OCI-LY7 (cell line): Measurements from ENCODE around the gene FOXE1.

Experiments
- EZH2phosphoT487 ChIP-seq: fragments of 200-600 bp; sonication (generic); IDR thresholded peaks from 2 replicates; pipeline ENCODE4 v1.6.1; 2018; ENCODE audit warnings: low read depth, borderline replicate concordance, mild to moderate bottlenecking, mixed run types, antibody characterized with exemption, low read length, moderate library complexity, mixed read lengths
- TF ChIP-seq, protein P1 (sequence below): fragments of 200-600 bp; sonication (generic); conservative IDR thresholded peaks from 2 replicates; pipeline ENCODE4 v1.5.1; 2014; ENCODE audit warnings: mild to moderate bottlenecking, antibody characterized with exemption, low read length, moderate library complexity, mixed read lengths

DNA sequence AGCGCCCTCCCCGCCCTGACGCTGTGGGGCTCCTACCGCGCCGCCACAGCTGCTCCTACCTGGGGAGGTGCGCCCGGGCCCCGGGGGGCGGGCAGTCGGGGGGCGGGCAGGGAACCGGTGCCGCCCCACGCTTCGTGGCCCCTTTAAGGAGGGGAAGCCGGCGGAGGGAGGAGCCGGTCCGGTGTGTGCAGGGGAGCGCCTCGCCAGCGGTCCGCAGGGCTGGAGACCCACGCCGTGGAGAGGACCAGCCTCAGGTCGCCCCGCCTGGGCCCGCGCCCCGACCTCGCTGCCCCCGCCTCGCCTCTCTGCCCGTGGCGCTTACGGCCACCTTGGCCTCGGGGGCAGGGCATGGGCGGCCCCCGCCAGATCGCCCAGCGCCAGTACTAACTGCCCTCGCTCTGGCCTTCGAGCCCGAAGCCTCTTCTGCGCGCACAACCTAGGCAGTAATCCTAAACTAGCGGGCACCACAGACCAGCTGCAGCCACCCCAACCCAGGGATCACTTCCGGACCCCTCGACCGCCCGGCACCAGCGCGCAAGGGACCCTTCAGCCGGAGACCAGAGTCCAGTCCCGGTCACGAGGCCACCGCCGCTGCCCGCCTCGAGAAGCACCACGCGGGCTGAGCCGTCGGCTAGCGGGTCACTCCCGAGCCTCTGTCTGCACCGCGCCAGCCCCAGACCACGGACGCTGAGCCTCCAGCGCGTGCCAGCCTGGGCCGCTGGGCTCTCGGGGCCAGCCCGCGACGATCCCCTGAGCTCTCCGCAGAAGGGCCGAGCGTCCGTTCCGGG is at the start of gene FOXE1:
- TF ChIP-seq, protein P1, sequence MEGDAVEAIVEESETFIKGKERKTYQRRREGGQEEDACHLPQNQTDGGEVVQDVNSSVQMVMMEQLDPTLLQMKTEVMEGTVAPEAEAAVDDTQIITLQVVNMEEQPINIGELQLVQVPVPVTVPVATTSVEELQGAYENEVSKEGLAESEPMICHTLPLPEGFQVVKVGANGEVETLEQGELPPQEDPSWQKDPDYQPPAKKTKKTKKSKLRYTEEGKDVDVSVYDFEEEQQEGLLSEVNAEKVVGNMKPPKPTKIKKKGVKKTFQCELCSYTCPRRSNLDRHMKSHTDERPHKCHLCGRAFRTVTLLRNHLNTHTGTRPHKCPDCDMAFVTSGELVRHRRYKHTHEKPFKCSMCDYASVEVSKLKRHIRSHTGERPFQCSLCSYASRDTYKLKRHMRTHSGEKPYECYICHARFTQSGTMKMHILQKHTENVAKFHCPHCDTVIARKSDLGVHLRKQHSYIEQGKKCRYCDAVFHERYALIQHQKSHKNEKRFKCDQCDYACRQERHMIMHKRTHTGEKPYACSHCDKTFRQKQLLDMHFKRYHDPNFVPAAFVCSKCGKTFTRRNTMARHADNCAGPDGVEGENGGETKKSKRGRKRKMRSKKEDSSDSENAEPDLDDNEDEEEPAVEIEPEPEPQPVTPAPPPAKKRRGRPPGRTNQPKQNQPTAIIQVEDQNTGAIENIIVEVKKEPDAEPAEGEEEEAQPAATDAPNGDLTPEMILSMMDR, result no peak
- TF ChIP-seq EZH2phosphoT487, result no peak
